IgD-negative memory B cell (primary cell): ENCODE results near the gene ZNF177. TPM values are rescaled to one million over a fixed set of nuclear protein-coding genes. Genes with fewer than 3 reads are reported as not detected.
"Not testable (repeated sequence)": the region's sequence is repeated elsewhere in the genome, so short reads cannot be mapped to it uniquely, and the experiment has no call there.

Experiments
- H3K27ac Mint-ChIP-seq, 3 donors: one replicate each; pipeline ENCODE4 v1.8.0; 2020 to 2022; ENCODE audit warnings: mild to moderate bottlenecking in 3 of 3, mixed read lengths in 3 of 3, moderate library complexity in 1 of 3
- H3K27me3 Mint-ChIP-seq: one replicate; pipeline ENCODE4 v1.8.0; 2021; ENCODE audit warnings: mixed read lengths
- H3K36me3 Mint-ChIP-seq: one replicate; pipeline ENCODE4 v1.8.0; 2020; ENCODE audit warnings: mild to moderate bottlenecking, mixed read lengths
- H3K4me1 Mint-ChIP-seq, 3 donors: one replicate each; pipeline ENCODE4 v1.8.0; 2020 to 2022; ENCODE audit warnings: mixed read lengths in 3 of 3, mild to moderate bottlenecking in 1 of 3
- H3K4me3 Mint-ChIP-seq, 4 donors: one replicate each; pipeline ENCODE4 v1.8.0; 2020 to 2022; ENCODE audit warnings: mild to moderate bottlenecking in 4 of 4, mixed read lengths in 4 of 4, moderate library complexity in 3 of 4
- H3K9me3 Mint-ChIP-seq, 3 donors: one replicate each; pipeline ENCODE4 v1.8.0; 2020 to 2021; ENCODE audit warnings: mixed read lengths in 3 of 3, mild to moderate bottlenecking in 1 of 3
- polyA plus RNA-seq: library from polyadenylated mRNA; unstranded; fragments of 300-500 nt; fragmentation: Illumina TruSeq; gene quantifications from one replicate; pipeline ENCODE4 v1.2.3, GENCODE V29; 2021

Gene ZNF177
- polyA plus RNA-seq = 1.6 TPM

DNA sequence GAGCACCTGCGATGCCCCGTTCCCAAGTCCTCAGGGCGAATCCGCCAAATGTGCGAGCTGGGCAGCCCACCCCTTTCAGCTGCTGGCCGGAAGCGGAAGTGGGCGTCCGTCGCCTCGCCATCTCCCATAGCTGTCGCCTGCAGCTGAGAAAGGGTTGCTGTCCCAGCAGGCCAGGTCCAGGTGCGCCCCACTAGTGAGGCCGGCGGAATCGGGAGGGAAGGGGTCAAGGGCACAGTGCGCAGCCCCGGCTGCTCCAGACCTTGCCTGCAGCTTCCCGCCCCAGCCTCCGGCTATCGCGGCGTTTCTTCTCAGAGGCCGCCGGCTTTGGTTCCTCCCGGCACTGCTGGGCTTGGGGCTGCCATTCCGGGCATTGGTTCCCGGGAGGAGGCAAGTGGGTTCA lies at the start of gene ZNF177:
Gene ZNF177 (plus strand): TSS at position 109 of the 400 bp plus-strand sequence. CDS start 15,299 bp downstream, outside the sequence.
- Mint-ChIP-seq H3K36me3 (peaks cover 26% of the 10 kb centered on the region), H3K27me3 (peaks cover 2% of the 10 kb centered on the region), H3K4me1 (peaks cover 0 to 4% (median 0%) of the 10 kb centered on the region in 3 donors), H3K4me3 (peak within 1 kb of the TSS in 1 of 4 donors; percentile 69), H3K9me3 (peaks cover 15 to 39% (median 36%) of the 10 kb centered on the region in 3 donors), H3K27ac (no peak within 1 kb of the TSS)

DNA sequence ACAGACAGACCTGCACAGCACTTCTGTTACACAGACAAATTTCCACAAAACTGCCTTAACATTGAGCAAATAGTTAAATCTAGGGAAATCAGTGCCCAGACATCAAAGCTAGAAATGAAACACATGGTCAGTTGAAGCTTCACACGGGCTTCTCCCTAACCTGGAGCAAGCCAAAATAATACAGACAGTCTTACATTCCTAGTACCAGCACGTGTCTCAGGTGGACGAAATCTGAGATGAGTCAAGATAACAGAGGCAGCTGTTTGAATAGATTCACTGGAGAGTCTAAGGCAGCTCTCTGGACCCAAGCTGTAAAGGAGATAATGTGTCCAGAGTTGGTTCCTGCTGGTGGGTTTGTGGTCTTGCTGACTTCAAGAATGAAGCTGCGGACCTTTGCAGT lies 49.1 kb upstream of the ZNF177 start:
- Mint-ChIP-seq H3K9me3 (peaks cover 8 to 22% (median 21%) of the 10 kb centered on the region in 3 donors), H3K36me3 (peaks cover 2% of the 10 kb centered on the region), H3K27me3 (no peaks in the 10 kb centered on the region), H3K4me1 (peaks cover 3 to 4% (median 3%) of the 10 kb centered on the region in 3 donors), H3K27ac (no peak overlapping the region), H3K4me3 (peak overlapping the region in 1 of 4 donors; percentile 46)

GRCh38 chr19:9321338-9321737 lies 41.5 kb upstream of the ZNF177 start:
- Mint-ChIP-seq H3K4me3 (no peak overlapping the region), H3K4me1 (peaks cover 6 to 11% (median 10%) of the 10 kb centered on the region in 3 donors), H3K27me3 (no peaks in the 10 kb centered on the region), H3K27ac (no peak overlapping the region), H3K36me3 (peaks cover 8% of the 10 kb centered on the region), H3K9me3 (peaks cover 6 to 24% (median 19%) of the 10 kb centered on the region in 3 donors)

- not testable (repeated sequence) for H3K27ac Mint-ChIP-seq, H3K27me3 Mint-ChIP-seq
Observed at GRCh38 chr19:9321756-9322155, 41.1 kb upstream of the ZNF177 start.

GRCh38 chr19:9322201-9322600 lies 40.6 kb upstream of the ZNF177 start:
- Mint-ChIP-seq H3K36me3 (peaks cover 10% of the 10 kb centered on the region), H3K4me1 (peaks cover 6 to 11% (median 10%) of the 10 kb centered on the region in 3 donors), H3K9me3 (peaks cover 6 to 24% (median 19%) of the 10 kb centered on the region in 3 donors), H3K4me3 (peak overlapping the region in 2 of 4 donors; percentile 49 to 95), H3K27ac (peak overlapping the region in 1 of 3 donors; percentile 93)
- H3K27me3 Mint-ChIP-seq = not testable (repeated sequence)

More at GRCh38 chr19:9321756-9322155, 41.1 kb upstream of the ZNF177 start:
- Mint-ChIP-seq H3K4me3 (peak overlapping the region in 1 of 4 donors; percentile 95), H3K9me3 (peaks cover 6 to 24% (median 19%) of the 10 kb centered on the region in 3 donors), H3K4me1 (peaks cover 6 to 11% (median 10%) of the 10 kb centered on the region in 3 donors)
- H3K36me3 Mint-ChIP-seq = not testable (repeated sequence)

DNA sequence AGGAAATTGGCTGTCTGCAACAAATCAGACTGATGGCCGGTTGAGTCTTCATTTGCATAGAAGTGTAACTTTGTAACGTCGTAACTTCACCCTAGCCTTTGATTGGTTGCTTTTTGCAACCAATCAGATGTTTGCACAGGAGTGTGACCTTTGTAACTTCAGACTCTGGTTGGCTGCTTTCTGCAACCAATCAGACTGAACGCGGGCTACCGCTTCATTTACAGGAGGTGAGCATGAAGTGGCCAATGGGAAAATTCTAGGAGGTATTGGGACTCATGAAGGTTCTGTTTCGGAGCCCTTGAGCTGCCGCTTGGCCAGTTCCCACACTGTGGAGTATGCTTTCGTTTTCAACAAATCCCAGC lies 39.3 kb upstream of the ZNF177 start:
- H3K4me3 Mint-ChIP-seq = peak overlapping the region; percentile 90 to 96 (median 96)
- H3K4me1 Mint-ChIP-seq = peaks cover 6 to 11% (median 10%) of the 10 kb centered on the region in 3 donors
- peak overlapping the region; percentile 92 to 96 (median 93) for H3K27ac Mint-ChIP-seq
- peaks cover 6 to 25% (median 22%) of the 10 kb centered on the region in 3 donors for H3K9me3 Mint-ChIP-seq
- peaks cover 18% of the 10 kb centered on the region for H3K36me3 Mint-ChIP-seq
- H3K27me3 Mint-ChIP-seq = no peaks in the 10 kb centered on the region

DNA sequence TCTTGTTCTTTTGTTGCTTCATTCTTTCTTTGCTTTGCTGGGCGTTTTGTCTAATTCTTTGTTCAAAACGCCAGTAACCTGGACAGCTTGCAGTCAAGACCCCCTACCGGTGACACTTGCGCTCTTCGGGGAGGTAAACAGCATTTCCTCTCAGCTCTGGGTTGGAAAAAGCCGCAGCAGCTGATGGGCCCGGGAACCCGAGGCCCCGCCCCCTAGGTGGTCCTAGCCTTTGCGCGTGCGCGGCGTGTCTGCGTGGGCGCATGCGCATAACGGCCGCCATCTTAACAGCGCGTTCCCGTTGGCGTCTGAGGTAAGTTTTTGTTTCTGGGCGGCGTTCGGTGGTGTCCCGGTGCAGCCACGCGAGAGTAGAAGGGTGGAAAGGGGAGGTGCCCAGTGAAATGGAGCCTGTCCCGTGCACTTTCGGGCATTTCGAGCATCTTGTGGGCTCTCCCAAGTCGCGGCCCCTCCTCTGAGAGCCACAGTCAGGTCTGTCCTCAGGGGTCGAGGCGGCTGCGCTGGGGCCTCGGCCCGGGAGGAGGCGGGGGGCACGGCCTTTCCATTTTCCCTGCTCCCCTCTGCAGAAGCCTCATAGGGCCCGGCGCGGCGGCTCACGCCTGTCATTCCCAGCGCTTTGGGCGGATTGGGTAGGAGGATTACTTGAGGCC lies 38.8 kb upstream of the ZNF177 start, which contains the start of gene ZNF559:
Gene ZNF559 (plus strand): TSS at position 261 of the 665 bp plus-strand sequence. CDS start 14,371 bp downstream, outside the sequence.
- Mint-ChIP-seq H3K27me3 (no peaks in the 10 kb centered on the region), H3K9me3 (peaks cover 5 to 27% (median 27%) of the 10 kb centered on the region in 3 donors), H3K4me3 (peak within 1 kb of the TSS; percentile 90 to 96 (median 96)), H3K27ac (peak within 1 kb of the TSS; percentile 92 to 96 (median 93)), H3K36me3 (peaks cover 18% of the 10 kb centered on the region), H3K4me1 (peaks cover 6 to 11% (median 11%) of the 10 kb centered on the region in 3 donors)

DNA sequence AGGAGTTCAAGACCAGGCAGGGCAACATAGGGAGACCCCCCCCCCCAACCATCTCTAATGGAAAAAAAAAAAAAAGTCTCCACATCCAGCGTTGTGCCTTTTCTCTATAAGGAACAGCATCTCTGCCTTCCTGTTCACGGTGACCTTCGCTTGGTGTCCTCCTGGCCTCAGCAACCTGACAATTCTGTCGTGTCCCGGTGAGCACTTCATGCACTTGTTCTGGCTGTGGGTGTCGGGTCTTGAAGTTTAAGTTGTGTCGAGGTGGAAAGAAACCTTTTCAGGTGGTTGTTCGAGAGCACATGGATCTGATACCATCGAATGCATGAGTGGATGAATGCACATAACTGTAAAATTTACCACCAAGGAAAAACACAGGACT lies 38.2 kb upstream of the ZNF177 start:
- peak overlapping the region; percentile 31 to 96 (median 93) for H3K27ac Mint-ChIP-seq
- H3K9me3 Mint-ChIP-seq = peaks cover 5 to 27% (median 27%) of the 10 kb centered on the region in 3 donors
- no peaks in the 10 kb centered on the region for H3K27me3 Mint-ChIP-seq
- H3K4me1 Mint-ChIP-seq = peaks cover 6 to 11% (median 11%) of the 10 kb centered on the region in 3 donors
- peaks cover 23% of the 10 kb centered on the region for H3K36me3 Mint-ChIP-seq
- peak overlapping the region; percentile 90 to 96 (median 96) for H3K4me3 Mint-ChIP-seq

DNA sequence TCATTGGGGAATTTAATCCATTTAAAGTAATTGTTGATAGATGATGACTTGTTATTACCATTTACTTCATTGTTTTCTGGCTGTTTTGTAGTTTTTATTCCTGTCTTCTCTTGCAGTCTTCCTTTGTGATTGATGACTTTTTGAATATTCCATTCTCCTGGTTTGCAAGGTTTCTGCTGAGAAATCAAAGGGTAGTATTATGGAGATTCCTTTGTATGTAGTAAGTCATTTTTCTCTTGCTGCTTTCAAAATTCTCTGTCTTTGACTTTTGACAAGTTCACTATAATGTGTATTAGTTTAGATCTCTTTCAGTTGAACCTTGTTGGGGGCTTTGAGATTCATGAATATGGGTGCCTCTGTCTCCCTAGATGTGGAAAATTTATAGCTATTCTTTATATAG lies 32.8 kb upstream of the ZNF177 start:
- peaks cover 8 to 40% (median 29%) of the 10 kb centered on the region in 3 donors for H3K9me3 Mint-ChIP-seq
- H3K27ac Mint-ChIP-seq = peak overlapping the region in 1 of 3 donors; percentile 17
- peaks cover 46% of the 10 kb centered on the region for H3K36me3 Mint-ChIP-seq
- peaks cover 0 to 3% (median 1%) of the 10 kb centered on the region in 3 donors for H3K4me1 Mint-ChIP-seq
- H3K27me3 Mint-ChIP-seq = no peaks in the 10 kb centered on the region
- no peak overlapping the region for H3K4me3 Mint-ChIP-seq

DNA sequence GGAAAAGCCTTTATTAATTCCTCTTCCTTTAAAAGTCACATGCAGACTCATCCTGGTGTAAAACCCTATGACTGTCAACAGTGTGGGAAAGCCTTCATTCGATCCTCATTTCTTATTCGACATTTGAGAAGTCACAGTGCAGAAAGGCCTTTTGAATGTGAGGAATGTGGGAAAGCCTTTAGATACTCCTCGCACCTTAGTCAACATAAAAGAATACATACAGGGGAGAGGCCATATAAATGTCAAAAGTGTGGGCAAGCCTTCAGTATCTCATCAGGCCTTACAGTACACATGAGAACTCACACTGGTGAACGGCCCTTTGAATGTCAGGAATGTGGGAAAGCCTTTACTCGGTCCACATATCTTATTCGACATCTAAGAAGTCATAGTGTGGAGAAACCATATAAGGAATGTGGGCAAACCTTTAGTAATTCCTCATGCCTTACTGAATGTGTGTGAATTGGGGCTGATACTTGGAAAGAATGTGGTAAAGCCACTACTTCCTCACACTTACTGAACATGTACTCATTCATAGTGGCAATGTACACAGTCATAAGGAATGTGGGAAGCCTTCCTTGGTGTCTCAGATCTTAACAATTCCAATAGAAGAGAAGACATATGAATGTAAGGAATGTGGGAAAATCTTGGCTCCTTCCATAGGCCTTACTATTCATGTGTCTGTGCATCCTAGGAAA lies 20.1 kb upstream of the ZNF177 start:
- Mint-ChIP-seq H3K4me3 (no peak overlapping the region), H3K4me1 (peaks cover 0 to 3% (median 0%) of the 10 kb centered on the region in 3 donors), H3K27ac (no peak overlapping the region), H3K9me3 (peaks cover 18 to 59% (median 58%) of the 10 kb centered on the region in 3 donors), H3K27me3 (no peaks in the 10 kb centered on the region), H3K36me3 (peaks cover 49% of the 10 kb centered on the region)

DNA sequence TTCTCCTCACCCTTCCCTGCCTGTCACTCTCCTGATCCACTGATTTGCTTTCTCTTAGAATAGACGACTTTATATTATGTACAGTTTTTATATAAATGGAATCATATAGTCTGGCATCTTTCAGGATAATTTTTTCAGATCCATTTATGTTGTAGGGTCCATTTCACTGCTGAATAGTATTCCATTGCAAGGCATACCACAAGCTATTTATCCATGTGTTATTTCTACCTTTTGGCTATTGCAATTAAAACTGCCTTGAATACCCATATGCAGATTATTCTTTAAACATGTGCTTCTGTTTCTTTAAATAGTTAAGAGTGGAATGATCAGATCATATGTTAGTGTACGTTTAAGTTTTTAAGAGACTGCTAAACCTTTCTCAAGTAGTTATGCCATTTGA lies 17.8 kb upstream of the ZNF177 start:
- no peak overlapping the region for H3K4me3 Mint-ChIP-seq
- H3K36me3 Mint-ChIP-seq = peaks cover 30% of the 10 kb centered on the region

GRCh38 chr19:9348253-9348652 lies 14.6 kb upstream of the ZNF177 start:
- Mint-ChIP-seq H3K4me3 (no peak overlapping the region), H3K9me3 (peaks cover 3 to 52% (median 38%) of the 10 kb centered on the region in 3 donors), H3K36me3 (peaks cover 12% of the 10 kb centered on the region), H3K4me1 (peaks cover 0 to 1% (median 1%) of the 10 kb centered on the region in 3 donors), H3K27me3 (no peaks in the 10 kb centered on the region), H3K27ac (no peak overlapping the region)

More for the DNA sequence above, 17.8 kb upstream of the ZNF177 start:
- H3K27ac Mint-ChIP-seq = no peak overlapping the region
- H3K4me1 Mint-ChIP-seq = peaks cover 0 to 3% (median 0%) of the 10 kb centered on the region in 3 donors
- no peaks in the 10 kb centered on the region for H3K27me3 Mint-ChIP-seq
- H3K9me3 Mint-ChIP-seq = peaks cover 10 to 56% (median 50%) of the 10 kb centered on the region in 3 donors

DNA sequence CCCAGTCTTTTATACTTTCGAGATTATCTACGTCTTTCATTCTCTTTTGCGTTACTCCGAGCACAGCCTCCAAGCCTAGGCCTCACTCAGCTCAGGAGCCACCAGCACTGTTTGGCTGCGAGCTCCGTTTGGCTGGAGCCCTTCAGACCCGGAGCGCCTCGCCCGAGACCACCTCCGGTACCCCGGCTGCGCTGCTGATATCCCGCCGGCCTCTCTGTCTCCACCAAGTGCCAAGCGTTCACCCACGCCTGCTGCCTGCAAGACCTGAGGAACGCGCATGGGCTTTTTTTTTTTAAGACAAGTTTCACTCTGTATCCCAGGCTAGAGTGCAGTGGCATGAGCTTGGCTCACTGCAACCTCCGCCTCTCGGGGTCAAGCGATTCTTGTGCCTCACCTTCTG lies 14.1 kb upstream of the ZNF177 start:
- Mint-ChIP-seq H3K27me3 (no peaks in the 10 kb centered on the region), H3K4me3 (no peak overlapping the region), H3K4me1 (peaks cover 0 to 1% (median 1%) of the 10 kb centered on the region in 3 donors), H3K9me3 (peaks cover 3 to 48% (median 35%) of the 10 kb centered on the region in 3 donors), H3K36me3 (peaks cover 9% of the 10 kb centered on the region), H3K27ac (no peak overlapping the region)

DNA sequence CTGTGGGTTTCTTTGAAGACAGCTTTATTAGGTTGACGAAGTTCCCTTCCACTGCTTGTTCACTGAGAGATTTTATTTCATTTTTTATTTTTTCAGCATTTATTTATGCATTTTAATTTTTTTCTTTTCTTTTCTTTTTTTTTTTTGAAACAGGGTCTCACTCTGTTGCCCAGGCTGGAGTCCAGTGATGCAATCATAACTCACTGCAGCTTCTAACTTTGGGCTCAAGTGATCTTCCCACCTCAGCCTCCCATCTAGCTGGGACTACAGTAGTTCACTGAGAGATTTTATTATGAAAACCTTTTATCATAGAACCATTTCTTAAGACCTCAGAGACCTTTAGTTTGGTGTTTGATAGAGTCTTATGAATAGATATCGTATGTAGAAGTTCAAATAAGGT lies 10.3 kb upstream of the ZNF177 start:
- Mint-ChIP-seq H3K36me3 (peaks cover 2% of the 10 kb centered on the region), H3K27me3 (no peaks in the 10 kb centered on the region)

GRCh38 chr19:9353011-9353410 lies 9.8 kb upstream of the ZNF177 start:
- no peak overlapping the region for H3K4me3 Mint-ChIP-seq
- H3K4me1 Mint-ChIP-seq = peaks cover 0 to 1% (median 0%) of the 10 kb centered on the region in 3 donors
- H3K27me3 Mint-ChIP-seq = no peaks in the 10 kb centered on the region
- peaks cover 5 to 32% (median 30%) of the 10 kb centered on the region in 3 donors for H3K9me3 Mint-ChIP-seq
- H3K36me3 Mint-ChIP-seq = peaks cover 6% of the 10 kb centered on the region
- H3K27ac Mint-ChIP-seq = no peak overlapping the region

More for the DNA sequence above, 10.3 kb upstream of the ZNF177 start:
- Mint-ChIP-seq H3K27ac (no peak overlapping the region), H3K9me3 (peaks cover 5 to 33% (median 28%) of the 10 kb centered on the region in 3 donors), H3K4me1 (peaks cover 0 to 1% (median 0%) of the 10 kb centered on the region in 3 donors), H3K4me3 (peak overlapping the region in 1 of 4 donors; percentile 17)
